ENCODE results near the gene HECTD3. TPM values are rescaled to one million over a fixed set of nuclear protein-coding genes. Genes with fewer than 3 reads are reported as not detected.
A peak's percentile ranks its signal among the peaks of the same experiment; 100 is the strongest.

Gene HECTD3
- total RNA-seq (10 to 100 TPM; 39.2 to 45.5 TPM), total RNA-seq (26.6 to 35.0 reads per million in 2 donors)

DNA sequence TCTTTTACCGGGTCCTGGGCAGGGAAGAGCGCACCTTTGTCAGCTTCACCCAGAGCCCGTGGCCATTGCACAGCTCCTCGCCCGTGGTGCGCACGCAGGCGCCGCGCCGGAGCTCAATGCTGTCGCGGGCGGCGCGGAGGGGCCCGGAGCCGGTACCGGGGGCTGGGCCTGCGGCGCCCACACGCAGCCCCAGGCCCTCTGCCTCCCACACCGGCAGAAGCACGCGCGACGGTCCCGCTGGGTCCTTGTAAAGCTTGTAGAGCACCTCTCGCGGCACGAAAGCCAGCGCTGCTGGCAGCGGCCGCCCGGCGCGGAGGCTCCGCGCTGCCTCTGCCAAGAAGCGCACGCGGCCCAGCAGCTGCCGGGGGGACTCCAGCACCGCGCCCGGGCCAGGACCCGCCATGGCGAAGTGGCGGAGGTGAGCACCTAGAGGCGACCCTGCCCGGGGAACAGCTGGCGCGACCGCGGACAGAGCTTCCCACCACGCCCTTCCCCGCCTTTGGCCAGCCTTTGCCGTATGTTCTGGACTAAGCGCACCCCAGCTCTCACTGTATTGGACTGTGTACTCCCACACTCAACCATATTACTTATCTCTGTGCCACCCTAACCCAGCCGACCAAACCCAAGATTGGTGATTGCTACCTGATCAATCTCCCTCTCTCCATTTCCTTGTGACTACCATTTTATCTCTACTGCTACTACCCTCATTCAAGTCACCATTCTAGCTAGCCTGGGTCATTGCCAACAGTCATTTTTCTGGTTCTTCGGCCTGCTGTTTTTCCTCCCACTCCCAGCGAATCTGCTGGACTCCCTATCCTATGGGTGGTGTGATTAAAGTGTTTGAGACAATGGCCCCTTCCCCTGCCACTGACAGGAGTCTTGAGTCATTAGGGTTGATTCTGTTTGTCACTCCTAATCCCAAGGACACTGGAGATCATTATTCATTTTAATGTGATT is at the start of gene HECTD3:
TSS of gene HECTD3 (minus strand) at position 470 of the 957 bp plus-strand sequence. CDS start at position 403, 67 bp downstream.
- DNase-seq (peak; percentile 42 to 60 (median 58)), ATAC-seq (peak; percentile 75)
- H3K36me3 Mint-ChIP-seq (ENCODE audit: low read depth) = peaks cover 4% of the 10 kb centered on the region
- H3K4me3 Mint-ChIP-seq = peak within 1 kb of the TSS; percentile 96
- H3K27ac Mint-ChIP-seq = peak within 1 kb of the TSS; percentile 95
- H3K27me3 Mint-ChIP-seq = no peaks in the 10 kb centered on the region
- no peaks in the 10 kb centered on the region for H3K9me3 ChIP-seq (ENCODE audit: control insufficient read depth, low read length, poor library complexity, severe bottlenecking)
- H3K4me1 Mint-ChIP-seq = peaks cover 39% of the 10 kb centered on the region

- no peaks in the 10 kb centered on the region for H3K27me3 Mint-ChIP-seq
- DNase-seq (no peak), ATAC-seq (no peak)
- no peak overlapping the region for H3K27ac Mint-ChIP-seq
- peaks cover 11% of the 10 kb centered on the region for H3K36me3 Mint-ChIP-seq (ENCODE audit: low read depth)
- H3K4me1 Mint-ChIP-seq = peaks cover 2% of the 10 kb centered on the region
- no peak overlapping the region for H3K4me3 Mint-ChIP-seq
- no peaks in the 10 kb centered on the region for H3K9me3 ChIP-seq (ENCODE audit: control insufficient read depth, low read length, poor library complexity, severe bottlenecking)
Observed at GRCh38 chr1:45059829-45060228, 48.7 kb upstream of the HECTD3 start.

DNA sequence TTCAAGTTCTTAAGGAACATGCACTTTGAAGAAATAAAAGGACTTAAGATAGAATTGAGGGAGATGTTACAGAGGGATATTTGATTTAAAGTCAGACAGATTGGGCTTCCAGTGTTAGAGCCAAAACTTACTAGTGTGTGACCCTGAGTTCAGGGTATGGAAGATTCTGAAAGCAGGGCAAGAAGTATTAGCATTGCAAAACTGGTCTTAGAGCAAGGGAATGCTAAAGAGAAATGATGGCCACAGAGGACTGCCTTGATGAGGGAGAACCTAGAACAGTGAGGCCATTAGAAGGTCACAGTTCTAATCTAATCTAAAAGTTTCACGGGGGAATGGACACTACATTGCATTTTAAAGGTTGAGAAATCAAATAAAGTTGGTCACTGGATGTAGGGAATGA is 46.4 kb upstream of the HECTD3 start:
- Mint-ChIP-seq H3K4me3 (no peak overlapping the region), H3K4me1 (peaks cover 4% of the 10 kb centered on the region), H3K36me3 (ENCODE audit: low read depth) (peaks cover 13% of the 10 kb centered on the region), H3K27me3 (no peaks in the 10 kb centered on the region), H3K27ac (no peak overlapping the region)
- ATAC-seq = no peak
- no peaks in the 10 kb centered on the region for H3K9me3 ChIP-seq (ENCODE audit: control insufficient read depth, low read length, poor library complexity, severe bottlenecking)
- DNase-seq = no peak

DNA sequence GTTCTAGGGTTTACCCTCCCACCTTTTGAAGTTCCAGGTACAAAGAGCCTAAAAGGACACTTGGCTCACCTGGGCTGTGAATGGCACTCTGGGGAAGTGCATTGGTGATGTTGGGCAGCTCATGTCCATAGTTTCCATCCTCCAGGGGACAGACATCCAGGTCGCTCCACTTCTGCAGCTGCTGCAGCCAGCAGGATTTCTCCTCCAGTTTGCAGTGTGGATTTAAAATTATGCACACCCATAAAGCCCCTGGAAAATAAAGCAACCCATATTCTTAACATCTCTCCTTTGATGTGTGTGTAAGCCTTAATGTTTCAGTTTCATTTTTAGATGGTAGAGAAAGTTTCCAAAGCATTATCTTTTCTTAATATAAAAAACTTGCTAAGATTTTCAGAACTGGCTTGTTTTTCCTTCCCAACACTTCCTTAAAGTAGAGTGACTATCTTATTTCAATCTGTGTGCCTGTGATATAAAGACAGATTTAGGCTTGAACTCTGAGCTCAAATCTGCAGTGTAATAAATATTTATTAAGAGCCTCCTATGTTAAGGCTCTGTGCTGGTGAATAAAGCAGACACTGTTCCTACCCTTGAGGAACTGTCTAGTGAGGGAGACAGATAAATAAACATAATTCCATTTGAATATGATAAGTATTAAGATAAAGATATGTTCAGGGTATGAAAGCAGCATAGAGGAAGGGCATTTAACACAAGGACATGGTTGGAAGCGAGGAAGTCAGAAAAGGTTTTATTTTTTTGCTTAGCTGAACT is 40.1 kb upstream of the HECTD3 start:
- Mint-ChIP-seq H3K36me3 (ENCODE audit: low read depth) (peaks cover 12% of the 10 kb centered on the region), H3K4me1 (peaks cover 9% of the 10 kb centered on the region), H3K27me3 (no peaks in the 10 kb centered on the region), H3K27ac (peak overlapping the region; percentile 94), H3K4me3 (peak overlapping the region; percentile 83)
- DNase-seq = no peak
- no peaks in the 10 kb centered on the region for H3K9me3 ChIP-seq (ENCODE audit: control insufficient read depth, low read length, poor library complexity, severe bottlenecking)
- peak; percentile 54 for ATAC-seq

GRCh38 chr1:45047032-45047431 is 35.9 kb upstream of the HECTD3 start:
- no peak for DNase-seq
- H3K9me3 ChIP-seq (ENCODE audit: control insufficient read depth, low read length, poor library complexity, severe bottlenecking) = no peaks in the 10 kb centered on the region
- Mint-ChIP-seq H3K4me1 (peaks cover 7% of the 10 kb centered on the region), H3K4me3 (no peak overlapping the region), H3K27ac (no peak overlapping the region), H3K27me3 (no peaks in the 10 kb centered on the region), H3K36me3 (ENCODE audit: low read depth) (peaks cover 8% of the 10 kb centered on the region)
- no peak for ATAC-seq

DNA sequence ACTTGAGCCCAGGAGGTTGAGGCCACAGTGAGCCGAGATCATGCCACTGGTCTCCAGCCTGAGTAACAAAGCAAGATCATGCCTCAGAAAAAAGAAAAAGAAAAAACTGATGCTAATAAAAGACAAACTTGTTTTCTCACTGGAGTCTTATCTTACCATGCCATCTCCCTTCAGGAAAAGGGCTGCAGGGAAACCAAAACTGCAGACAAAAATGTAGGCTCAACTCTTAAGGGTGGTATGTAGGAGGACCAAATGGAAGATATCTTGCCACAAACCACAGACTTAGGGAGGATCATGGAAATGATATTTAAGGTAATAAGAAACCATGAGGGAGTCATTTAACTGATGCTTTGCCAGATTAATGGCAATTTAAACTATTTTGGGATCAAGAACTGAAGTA is 33.8 kb upstream of the HECTD3 start:
- DNase-seq (no peak), ATAC-seq (no peak)
- Mint-ChIP-seq H3K4me1 (peaks cover 2% of the 10 kb centered on the region), H3K36me3 (ENCODE audit: low read depth) (peaks cover 8% of the 10 kb centered on the region), H3K4me3 (no peak overlapping the region), H3K27me3 (no peaks in the 10 kb centered on the region), H3K27ac (no peak overlapping the region)
- no peaks in the 10 kb centered on the region for H3K9me3 ChIP-seq (ENCODE audit: control insufficient read depth, low read length, poor library complexity, severe bottlenecking)

DNA sequence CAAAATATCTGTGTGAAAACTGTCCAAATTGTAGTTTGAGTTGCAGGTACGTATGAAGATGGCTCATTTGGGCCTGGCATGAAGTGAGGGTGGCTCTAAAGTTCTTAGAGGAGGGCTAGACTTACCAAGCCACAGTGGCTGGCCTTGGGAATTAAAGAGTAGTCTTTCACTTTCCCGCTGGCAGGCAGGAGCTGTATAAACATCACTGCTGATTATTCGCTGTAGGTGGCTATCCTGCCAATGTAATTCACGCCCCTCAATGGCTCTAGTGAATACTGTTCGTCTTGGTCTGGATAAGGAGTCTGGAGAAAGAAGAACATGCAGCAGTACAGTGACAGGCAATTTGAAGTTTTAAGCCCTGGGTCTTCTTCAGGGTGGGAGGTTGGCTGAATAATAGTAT is 32.0 kb upstream of the HECTD3 start:
- no peak overlapping the region for H3K27ac Mint-ChIP-seq
- ATAC-seq = no peak
- peaks cover 7% of the 10 kb centered on the region for H3K36me3 Mint-ChIP-seq (ENCODE audit: low read depth)
- H3K4me3 Mint-ChIP-seq = no peak overlapping the region
- H3K9me3 ChIP-seq (ENCODE audit: control insufficient read depth, low read length, poor library complexity, severe bottlenecking) = no peaks in the 10 kb centered on the region
- no peak for DNase-seq
- no peaks in the 10 kb centered on the region for H3K27me3 Mint-ChIP-seq
- H3K4me1 Mint-ChIP-seq = peaks cover 4% of the 10 kb centered on the region

DNA sequence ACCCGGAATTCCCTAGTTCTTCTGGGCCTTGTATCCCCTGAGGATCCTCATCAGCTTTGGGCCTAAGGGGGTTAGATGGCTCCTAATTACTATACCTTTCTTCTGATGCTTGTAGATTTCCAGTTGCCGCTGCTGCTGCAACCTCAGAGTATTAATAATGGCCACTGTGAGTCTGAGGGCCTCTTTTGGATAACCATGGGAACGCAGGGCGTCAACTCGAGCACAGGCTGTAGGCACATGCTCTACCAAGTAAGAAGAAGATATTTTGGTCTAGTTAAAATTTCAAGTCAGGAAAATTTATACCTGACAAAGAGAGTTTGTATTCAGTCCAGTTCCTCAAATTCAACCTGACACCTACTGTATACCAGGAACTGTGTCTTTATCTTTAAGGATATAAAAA is 29.2 kb upstream of the HECTD3 start:
- ATAC-seq = no peak
- no peak for DNase-seq
- H3K9me3 ChIP-seq (ENCODE audit: control insufficient read depth, low read length, poor library complexity, severe bottlenecking) = no peaks in the 10 kb centered on the region
- no peaks in the 10 kb centered on the region for H3K27me3 Mint-ChIP-seq
- H3K27ac Mint-ChIP-seq = no peak overlapping the region
- no peak overlapping the region for H3K4me3 Mint-ChIP-seq
- peaks cover 4% of the 10 kb centered on the region for H3K4me1 Mint-ChIP-seq
- peaks cover 9% of the 10 kb centered on the region for H3K36me3 Mint-ChIP-seq (ENCODE audit: low read depth)

- H3K36me3 Mint-ChIP-seq (ENCODE audit: low read depth) = peaks cover 9% of the 10 kb centered on the region
- ATAC-seq = no peak
- H3K9me3 ChIP-seq (ENCODE audit: control insufficient read depth, low read length, poor library complexity, severe bottlenecking) = no peaks in the 10 kb centered on the region
- H3K27ac Mint-ChIP-seq = no peak overlapping the region
- no peak overlapping the region for H3K4me3 Mint-ChIP-seq
- H3K27me3 Mint-ChIP-seq = no peaks in the 10 kb centered on the region
- H3K4me1 Mint-ChIP-seq = peaks cover 4% of the 10 kb centered on the region
- DNase-seq = no peak
Observed at GRCh38 chr1:45038661-45039364, 27.7 kb upstream of the HECTD3 start.

DNA sequence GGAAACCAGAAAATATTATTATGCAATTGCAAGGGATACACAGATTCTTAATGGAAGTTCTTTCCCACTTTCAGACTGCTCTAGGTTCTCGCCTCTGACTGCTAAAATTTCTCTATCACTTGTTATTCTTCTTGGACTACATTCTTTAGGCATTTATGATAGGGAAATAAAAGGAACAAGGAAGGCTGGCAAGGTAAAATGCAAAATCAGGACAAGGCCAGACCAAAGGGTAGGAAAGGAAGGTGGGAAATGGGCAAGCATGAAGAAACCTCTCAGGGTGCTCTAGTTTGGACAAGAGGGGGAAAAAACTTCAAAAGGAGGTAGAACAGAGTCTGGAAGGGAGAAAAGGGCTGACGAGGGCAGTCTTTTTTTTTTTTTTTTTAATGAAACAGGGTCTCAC is 27.1 kb upstream of the HECTD3 start:
- peaks cover 9% of the 10 kb centered on the region for H3K36me3 Mint-ChIP-seq (ENCODE audit: low read depth)
- peaks cover 4% of the 10 kb centered on the region for H3K4me1 Mint-ChIP-seq
- H3K27me3 Mint-ChIP-seq = no peaks in the 10 kb centered on the region
- H3K4me3 Mint-ChIP-seq = no peak overlapping the region
- ATAC-seq = no peak
- H3K27ac Mint-ChIP-seq = no peak overlapping the region
- DNase-seq = no peak
- H3K9me3 ChIP-seq (ENCODE audit: control insufficient read depth, low read length, poor library complexity, severe bottlenecking) = no peaks in the 10 kb centered on the region

DNA sequence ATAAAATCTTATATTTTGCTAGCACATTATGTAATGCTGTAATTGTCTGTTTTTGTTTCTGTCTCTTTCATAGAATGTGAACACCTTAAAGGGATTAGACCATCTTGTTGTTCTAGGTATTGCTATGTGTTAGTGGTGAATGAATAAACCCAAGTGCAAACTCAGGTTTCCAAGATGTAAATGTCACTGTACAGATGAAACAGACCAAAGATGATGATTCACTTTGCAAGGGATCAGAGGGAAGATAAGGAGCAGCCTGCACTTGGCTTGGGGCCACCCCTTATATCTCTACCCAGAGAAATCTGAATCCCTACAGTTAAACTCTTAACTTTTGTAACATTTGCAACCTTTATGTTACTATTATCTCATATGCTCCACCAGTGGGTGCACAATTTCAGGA is 26.3 kb upstream of the HECTD3 start:
- Mint-ChIP-seq H3K27ac (no peak overlapping the region), H3K27me3 (no peaks in the 10 kb centered on the region), H3K36me3 (ENCODE audit: low read depth) (peaks cover 7% of the 10 kb centered on the region), H3K4me1 (peaks cover 4% of the 10 kb centered on the region), H3K4me3 (no peak overlapping the region)
- DNase-seq (no peak), ATAC-seq (no peak)
- no peaks in the 10 kb centered on the region for H3K9me3 ChIP-seq (ENCODE audit: control insufficient read depth, low read length, poor library complexity, severe bottlenecking)

- ATAC-seq (no peak), DNase-seq (no peak)
- Mint-ChIP-seq H3K27ac (no peak overlapping the region), H3K4me1 (peaks cover 2% of the 10 kb centered on the region), H3K4me3 (no peak overlapping the region), H3K36me3 (ENCODE audit: low read depth) (peaks cover 4% of the 10 kb centered on the region), H3K27me3 (no peaks in the 10 kb centered on the region)
- no peaks in the 10 kb centered on the region for H3K9me3 ChIP-seq (ENCODE audit: control insufficient read depth, low read length, poor library complexity, severe bottlenecking)
Observed at GRCh38 chr1:45035631-45036301, 24.6 kb upstream of the HECTD3 start.

All from T-helper 17 cell (primary cell).